A172 (cell line): ENCODE data around the gene GRID1. TPM values are rescaled to one million over a fixed set of nuclear protein-coding genes. Genes with fewer than 3 reads are reported as not detected.
"Not testable (repeated sequence)": the region's sequence is repeated elsewhere in the genome, so short reads cannot be mapped to it uniquely, and the experiment has no call there.

ENCODE experiments used
- DNase-seq: peaks from one replicate; pipeline ENCODE4 v3.0.0-alpha.2; 2015; ENCODE audit warnings: low spot score
- total RNA-seq: library from RNA; depleted of rRNA; stranded (reverse); fragments of >200 nt; shearing (Covaris generic); gene quantifications from 2 replicates; pipeline ENCODE4 v1.2.3, GENCODE V29; 2014

The GRID1 gene
- total RNA-seq, 1 experiment from 2014 or later: 4.9 TPM

DNA sequence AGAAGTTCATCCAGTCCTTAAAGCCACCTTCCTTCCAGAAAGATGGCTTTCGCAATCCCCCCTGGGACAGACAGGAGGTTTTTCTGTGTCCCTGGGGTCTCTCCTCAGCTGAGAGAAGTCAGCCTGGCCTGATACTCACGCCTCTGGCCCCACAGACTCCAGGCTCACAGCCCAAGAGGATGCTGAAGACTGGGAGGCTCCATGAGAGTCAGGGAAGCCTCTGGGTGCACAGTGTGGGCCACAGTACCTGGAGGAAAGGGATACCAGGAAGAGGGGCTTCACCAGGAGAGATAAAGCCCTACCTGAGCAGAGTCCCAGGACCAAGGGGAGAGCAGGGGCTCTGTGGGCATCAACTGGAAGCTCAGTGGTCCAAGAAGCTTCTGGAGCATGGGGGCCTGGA is 324.4 kb downstream of the GRID1 start:
- DNase-seq: no peak

GRCh38 chr10:86041116-86041515 is 325.5 kb downstream of the GRID1 start:
- no peak for DNase-seq

GRCh38 chr10:86038371-86038770 is 328.2 kb downstream of the GRID1 start:
- no peak for DNase-seq

- DNase-seq: no peak
Measured at GRCh38 chr10:86037096-86037495, 329.5 kb downstream of the GRID1 start.

DNA sequence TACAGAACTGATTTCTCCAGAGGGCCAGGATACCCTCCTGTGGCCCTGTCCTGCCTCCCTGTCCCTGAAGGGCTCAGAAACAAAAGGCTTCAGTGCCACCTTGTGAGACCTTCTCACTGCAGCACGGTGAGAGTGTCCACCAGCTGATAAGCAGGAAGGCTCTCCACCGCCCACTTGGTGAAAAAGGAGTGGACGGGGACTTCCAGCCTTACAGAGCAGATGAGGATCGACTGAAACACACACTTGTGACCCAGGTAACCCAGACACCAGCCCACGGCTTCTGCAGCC is 330.1 kb downstream of the GRID1 start:
- DNase-seq: no peak

DNA sequence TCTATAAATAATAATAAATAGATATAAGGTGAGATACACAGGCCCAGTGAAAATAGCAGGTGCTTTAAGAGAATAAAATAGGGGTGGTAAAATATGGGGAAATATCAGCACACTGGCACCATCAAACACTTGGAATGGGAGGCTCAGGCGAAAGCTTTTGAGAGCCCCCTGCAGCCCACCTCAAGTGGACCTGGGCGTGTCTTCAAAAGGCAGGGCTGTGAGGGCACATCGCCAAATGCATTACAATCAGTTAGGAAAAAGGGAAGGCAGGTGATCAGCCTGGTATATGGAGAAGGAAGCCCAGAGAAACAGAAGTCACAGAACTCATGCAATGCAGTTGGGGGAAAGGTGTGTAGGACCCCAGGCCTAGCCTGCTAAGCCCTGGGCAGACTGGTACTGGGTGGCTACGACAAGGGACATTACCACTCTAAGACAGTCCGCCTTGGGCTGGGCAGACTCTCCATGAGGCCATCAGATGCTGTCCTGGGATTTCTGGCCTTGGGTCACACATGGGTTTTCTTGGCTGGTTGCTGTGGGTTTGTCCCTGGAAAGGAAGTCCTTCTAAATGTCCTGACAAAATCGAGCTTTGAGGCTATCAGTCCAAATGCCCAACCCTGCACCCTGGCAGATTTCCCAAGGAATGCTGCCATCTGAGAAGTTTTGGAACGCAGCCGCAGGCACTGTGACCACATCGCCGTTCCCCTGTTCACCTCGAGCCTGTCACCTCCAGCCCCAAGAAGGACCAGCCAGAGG is 330.6 kb downstream of the GRID1 start:
- no peak for DNase-seq

GRCh38 chr10:86034710-86035109 is 331.9 kb downstream of the GRID1 start:
- no peak for DNase-seq

- no peak for DNase-seq
Measured at GRCh38 chr10:86033581-86033980, 333.0 kb downstream of the GRID1 start.

GRCh38 chr10:86032087-86032486 is 334.5 kb downstream of the GRID1 start:
- DNase-seq: not testable (repeated sequence)

GRCh38 chr10:86030312-86030711 is 336.3 kb downstream of the GRID1 start:
- DNase-seq: no peak

GRCh38 chr10:86027346-86027745 is 339.2 kb downstream of the GRID1 start:
- no peak for DNase-seq

GRCh38 chr10:86025509-86025908 is 341.1 kb downstream of the GRID1 start:
- DNase-seq: no peak

DNA sequence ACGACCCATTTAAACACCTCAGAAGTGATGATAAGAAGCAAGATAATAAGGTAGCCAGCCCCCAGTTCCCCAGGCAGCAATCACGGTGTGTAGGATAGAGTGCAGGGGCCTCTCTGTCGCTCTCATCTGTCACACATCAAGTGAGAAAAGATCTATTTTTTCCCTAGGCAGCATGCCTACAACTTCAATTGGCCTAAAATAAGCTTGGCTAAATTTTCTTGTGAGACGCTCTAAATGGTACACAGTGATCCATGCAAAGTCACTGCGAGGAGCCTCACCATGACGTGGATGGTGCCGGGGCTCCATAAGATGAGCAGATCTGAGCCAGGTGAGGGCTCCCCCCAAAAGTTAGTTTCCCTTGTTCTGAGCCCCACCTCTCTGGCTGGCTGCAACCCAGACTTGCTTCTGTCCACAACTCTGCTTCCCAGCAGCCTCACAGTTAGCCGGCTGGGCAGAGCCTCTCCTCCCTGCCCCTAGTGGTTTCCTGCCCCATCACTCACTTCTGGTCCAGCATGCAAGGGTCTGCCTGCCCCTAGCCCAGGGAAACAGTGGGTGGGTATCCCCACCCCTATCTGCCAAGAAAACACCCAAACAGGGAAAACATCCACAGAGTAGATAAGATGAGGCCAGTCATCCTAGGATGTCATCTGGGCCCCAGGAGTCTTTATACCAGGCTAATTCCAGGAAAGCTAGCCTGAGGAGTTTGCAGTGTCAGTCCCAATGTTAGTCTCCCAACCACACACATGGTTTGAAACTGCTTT is 342.1 kb downstream of the GRID1 start:
- no peak for DNase-seq

- DNase-seq: no peak
Measured at GRCh38 chr10:86023931-86024280, 342.7 kb downstream of the GRID1 start.

DNA sequence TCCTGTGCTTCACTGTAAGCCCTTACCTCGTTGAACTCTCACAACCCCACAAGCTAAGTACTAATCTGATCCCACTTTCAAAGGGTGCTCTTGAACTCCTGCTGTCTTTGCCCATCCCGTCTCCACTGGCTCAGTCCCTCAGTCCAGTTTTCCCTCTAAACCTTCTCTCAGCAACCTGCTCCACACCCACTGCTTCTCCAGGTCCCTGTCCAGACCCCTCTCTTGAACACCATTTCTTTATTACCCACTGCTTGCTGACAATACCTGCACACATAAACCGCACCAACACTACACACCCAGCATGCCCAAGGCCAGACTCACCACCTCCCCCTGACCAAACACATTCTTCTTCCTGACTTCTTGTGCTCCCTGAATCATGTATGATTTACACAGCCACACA is 343.3 kb downstream of the GRID1 start:
- DNase-seq: no peak

GRCh38 chr10:86022906-86023305 is 343.7 kb downstream of the GRID1 start:
- no peak for DNase-seq

DNA sequence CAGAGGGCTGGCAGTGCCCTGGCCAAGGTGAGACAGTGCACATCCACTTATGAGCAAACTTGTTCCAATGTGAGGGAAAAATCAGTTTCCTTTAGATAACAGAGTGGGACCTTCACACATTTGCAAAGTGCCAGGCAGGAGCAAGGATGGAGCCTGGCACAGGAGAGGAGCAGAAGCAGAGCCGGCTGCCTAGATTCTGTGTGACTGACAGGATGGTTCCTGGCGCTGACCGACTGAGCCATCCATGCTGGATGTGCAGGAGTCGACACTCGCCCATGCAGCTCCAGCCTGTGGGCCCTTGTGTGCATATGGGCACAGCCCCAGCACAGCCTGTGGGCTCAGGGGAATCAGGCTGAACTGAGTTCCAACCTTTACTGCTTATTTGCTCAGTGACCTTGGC is 346.5 kb downstream of the GRID1 start:
- no peak for DNase-seq

GRCh38 chr10:86019141-86019540 is 347.5 kb downstream of the GRID1 start:
- no peak for DNase-seq

DNA sequence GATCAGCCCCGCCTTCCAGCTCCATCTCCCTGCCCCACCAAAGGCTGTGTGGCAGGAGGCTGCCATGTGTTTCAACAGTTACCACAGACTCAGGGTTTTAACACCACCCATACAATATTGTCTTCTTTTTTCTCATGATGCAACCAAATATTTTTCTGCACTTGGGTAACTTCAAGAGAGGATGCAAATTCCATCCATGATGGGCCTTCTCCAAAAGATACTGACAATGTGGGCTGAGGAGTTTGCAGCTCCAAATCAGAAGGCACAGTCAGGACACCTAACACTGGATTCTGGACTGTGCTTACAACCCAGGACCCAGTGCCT is 347.9 kb downstream of the GRID1 start:
- no peak for DNase-seq

- DNase-seq: no peak
Measured at GRCh38 chr10:86017841-86018734, 348.5 kb downstream of the GRID1 start.

DNA sequence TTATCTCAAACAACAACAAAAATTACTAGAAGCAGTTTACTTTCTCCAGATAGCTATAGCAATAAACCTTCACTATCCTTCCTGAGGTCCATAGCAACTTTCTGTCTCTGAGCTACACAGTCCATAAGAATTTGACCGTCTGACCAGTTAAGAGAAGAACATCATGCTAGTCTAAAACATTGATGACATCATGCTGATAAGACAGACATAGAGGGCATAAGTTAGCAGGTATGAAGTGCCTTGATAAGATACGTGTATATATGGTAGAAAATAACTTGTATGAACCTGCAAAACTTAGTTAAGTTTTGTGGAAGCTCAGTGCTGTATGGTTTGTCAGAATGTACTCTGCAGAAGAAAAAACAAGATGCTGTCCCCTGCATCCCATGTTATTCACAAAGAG is 353.0 kb downstream of the GRID1 start:
- DNase-seq: no peak

DNA sequence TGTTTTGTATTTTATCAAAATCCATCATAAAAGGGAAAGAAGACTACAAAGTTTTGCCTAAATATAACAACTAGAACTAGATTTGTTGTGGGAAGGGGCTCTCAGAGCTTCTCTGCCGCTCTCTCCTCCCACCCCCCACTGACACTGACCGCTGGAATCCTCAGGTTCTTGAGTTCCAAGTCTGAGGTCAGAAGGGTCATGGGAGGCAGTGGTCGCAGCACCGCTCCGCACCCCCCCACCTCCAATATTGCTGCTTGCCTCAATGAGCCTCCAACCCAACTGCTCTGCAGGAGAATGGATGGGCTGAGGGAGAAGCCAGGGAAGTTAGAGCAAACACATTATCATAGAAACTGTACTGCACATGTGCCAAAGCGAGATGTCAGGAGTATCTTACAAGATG is 359.4 kb downstream of the GRID1 start:
- no peak for DNase-seq

- DNase-seq: no peak
Measured at GRCh38 chr10:86004337-86004736, 362.3 kb downstream of the GRID1 start.
